ENCODE measurements around the gene RALGPS1. TPM values are rescaled to one million over a fixed set of nuclear protein-coding genes. Genes with fewer than 3 reads are reported as not detected.

RALGPS1 gene
- total RNA-seq, 4 donors from 2014 or later, result 7.3 to 22.4 (median 15.4) TPM

DNA sequence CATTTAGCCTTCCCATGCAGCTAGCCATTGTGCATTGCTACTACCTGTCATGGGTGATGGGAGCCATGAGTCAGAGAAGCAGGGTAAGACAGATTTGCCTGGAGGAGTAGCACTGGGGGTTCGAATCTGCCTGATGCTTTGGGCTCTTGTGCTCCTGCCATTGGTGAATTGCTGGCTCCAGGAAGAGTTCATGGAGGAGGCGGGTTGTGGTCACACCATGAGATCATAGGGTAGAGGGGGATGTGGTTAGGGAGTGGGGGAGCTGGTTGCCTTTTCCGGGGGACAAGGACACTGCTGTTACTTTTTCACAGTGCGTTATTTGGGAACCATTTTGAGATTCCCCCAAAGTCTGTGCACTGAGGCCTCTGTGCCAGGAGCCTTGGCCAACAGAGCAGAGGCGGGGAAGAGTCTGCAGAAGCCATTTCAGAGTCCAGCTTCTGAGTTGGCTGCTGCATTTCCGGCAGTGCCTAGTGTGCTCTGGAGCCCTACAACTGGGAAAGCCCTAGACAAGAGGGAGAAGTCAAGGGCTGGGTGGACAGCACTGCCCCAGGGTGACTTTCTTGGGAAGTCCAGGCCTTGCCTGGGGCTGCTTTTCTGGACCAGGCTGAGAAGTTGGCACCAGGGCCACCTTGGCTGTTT lies 201.6 kb downstream of the RALGPS1 start:
- intact Hi-C loops (cut with DNase I; ENCODE audit: low total_unique reads), result no loop called here
- H3K4me3 ChIP-seq (ENCODE audit: low read depth, poor library complexity, severe bottlenecking), result no peak overlapping the region
- DNase-seq (ENCODE audit: low spot score in 2 of 2), result peak in 1 of 2 donors; percentile 81
- 64 to 73% methylated on average over 6 of the region's 6 CpGs for WGBS, 2 donors
- TF ChIP-seq, protein P1, sequence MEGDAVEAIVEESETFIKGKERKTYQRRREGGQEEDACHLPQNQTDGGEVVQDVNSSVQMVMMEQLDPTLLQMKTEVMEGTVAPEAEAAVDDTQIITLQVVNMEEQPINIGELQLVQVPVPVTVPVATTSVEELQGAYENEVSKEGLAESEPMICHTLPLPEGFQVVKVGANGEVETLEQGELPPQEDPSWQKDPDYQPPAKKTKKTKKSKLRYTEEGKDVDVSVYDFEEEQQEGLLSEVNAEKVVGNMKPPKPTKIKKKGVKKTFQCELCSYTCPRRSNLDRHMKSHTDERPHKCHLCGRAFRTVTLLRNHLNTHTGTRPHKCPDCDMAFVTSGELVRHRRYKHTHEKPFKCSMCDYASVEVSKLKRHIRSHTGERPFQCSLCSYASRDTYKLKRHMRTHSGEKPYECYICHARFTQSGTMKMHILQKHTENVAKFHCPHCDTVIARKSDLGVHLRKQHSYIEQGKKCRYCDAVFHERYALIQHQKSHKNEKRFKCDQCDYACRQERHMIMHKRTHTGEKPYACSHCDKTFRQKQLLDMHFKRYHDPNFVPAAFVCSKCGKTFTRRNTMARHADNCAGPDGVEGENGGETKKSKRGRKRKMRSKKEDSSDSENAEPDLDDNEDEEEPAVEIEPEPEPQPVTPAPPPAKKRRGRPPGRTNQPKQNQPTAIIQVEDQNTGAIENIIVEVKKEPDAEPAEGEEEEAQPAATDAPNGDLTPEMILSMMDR (IDR thresholded peaks at IDR 0.05), result no peak
- TF ChIP-seq POLR2A (IDR thresholded peaks at IDR 0.05), result no peak

DNA sequence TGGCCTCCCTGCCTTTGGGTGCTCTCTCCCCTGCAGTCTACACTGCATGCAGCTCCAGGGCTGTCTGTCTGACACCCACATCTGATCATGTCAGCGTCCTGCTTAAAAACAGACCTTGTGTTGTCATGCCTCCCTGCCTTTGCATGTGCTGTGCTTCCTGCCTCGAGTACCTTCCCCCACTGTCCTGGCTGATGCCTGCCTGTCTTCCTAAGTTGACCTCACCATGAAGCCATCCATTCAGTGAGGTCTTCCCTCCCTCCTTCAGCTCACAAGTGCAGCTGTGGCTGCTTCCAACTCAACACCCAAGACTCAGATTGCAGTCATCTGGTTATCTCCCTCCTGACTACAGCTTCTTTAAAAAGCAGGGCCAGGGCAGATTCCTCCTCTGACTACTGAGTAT lies 202.4 kb downstream of the RALGPS1 start:
- no peak overlapping the region for H3K4me3 ChIP-seq (ENCODE audit: low read depth, poor library complexity, severe bottlenecking)
- TF ChIP-seq POLR2A (IDR thresholded peaks at IDR 0.05), result no peak
- TF ChIP-seq, protein P1 (IDR thresholded peaks at IDR 0.05), result no peak
- 46 to 50% methylated on average over 2 of the region's 2 CpGs for WGBS, 2 donors
- no peak for DNase-seq (ENCODE audit: low spot score in 2 of 2)
- intact Hi-C loops (cut with DNase I; ENCODE audit: low total_unique reads), result no loop called here

DNA sequence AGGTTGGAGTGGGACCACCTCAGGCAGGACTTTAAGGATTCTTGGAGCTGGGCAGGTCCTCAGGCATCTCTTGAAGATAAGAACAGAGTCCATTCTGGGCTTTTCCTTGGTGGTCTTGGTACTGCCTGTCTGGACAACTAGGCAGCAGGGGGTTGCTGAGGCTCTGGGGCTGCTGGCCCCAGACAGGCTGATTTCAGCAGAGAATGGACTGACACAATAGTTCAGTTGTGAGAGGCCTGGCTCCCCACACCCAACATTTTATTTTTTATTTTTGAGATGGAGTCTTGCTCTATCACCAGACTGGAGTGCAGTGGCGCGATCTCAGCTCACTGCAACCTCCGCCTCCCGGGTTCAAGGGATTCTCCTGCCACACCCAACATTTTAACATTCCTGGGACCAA lies 203.2 kb downstream of the RALGPS1 start:
- intact Hi-C loops (cut with DNase I; ENCODE audit: low total_unique reads), result no loop called here
- WGBS, 2 donors, result 79 to 95% methylated on average over 4 of the region's 4 CpGs
- no peak for TF ChIP-seq POLR2A (IDR thresholded peaks at IDR 0.05)
- TF ChIP-seq, protein P1 (IDR thresholded peaks at IDR 0.05), result no peak
- H3K4me3 ChIP-seq (ENCODE audit: low read depth, poor library complexity, severe bottlenecking), result no peak overlapping the region
- no peak for DNase-seq (ENCODE audit: low spot score in 2 of 2)

DNA sequence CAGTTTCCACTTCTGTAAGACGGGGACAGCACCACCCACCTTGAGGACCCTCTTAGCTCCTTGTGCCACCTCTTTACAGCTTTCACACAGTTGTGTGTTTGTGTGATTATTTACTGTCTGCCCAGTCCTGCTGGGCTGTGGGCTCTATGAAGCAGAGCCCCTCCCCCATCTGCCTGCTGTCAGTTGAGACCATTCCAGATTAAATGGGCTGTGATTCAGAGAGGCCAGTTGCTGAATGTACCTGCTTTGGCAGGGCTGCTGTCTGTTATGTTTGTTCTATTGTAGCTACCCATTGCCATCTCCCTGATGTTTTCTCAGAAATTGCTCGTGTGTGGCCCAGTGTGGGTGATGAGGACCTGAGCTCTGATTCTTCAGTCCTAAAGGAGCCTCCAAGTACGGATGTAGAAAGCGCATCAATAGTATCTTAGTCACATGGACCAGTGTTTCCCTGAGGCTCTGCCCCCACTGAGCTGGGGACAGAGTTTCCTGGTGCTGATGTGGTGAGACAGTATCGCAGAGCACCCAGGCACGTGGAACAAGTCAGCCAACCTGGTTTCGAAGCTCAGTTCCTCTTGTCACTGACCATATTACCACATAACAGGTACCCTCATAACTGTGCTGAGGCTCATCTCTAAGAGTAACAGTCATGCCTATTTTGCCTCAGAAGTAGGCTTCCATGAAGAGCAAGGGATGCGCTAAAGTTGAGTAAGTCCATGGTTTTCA lies 204.2 kb downstream of the RALGPS1 start:
- no peak overlapping the region for H3K4me3 ChIP-seq (ENCODE audit: low read depth, poor library complexity, severe bottlenecking)
- no peak for DNase-seq (ENCODE audit: low spot score in 2 of 2)
- WGBS, 2 donors, result 82 to 84% methylated on average over 8 of the region's 8 CpGs
- intact Hi-C loops (cut with DNase I; ENCODE audit: low total_unique reads), result no loop called here
- TF ChIP-seq, protein P1 (IDR thresholded peaks at IDR 0.05), result no peak
- no peak for TF ChIP-seq POLR2A (IDR thresholded peaks at IDR 0.05)

DNA sequence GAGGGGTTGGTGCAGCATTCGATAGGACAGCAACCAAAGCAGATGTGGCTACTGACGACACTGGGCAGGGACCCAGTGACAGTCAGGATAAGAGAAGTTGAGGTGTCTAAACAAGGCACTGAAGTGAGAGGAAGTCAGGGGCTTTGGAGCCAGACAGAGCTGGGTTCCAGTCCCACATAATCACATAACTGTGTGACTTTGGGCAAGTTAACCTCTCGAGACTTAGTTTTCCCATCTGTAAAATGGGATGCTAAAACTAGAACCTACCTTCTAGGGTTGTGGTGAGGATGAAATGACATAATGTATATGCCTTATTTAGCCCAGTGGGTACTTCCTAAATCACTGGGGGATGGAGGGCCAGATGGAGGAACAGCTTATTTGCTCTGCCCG lies 204.7 kb downstream of the RALGPS1 start:
- intact Hi-C loops (cut with DNase I; ENCODE audit: low total_unique reads), result no loop called here
- DNase-seq (ENCODE audit: low spot score in 2 of 2), result no peak
- TF ChIP-seq POLR2A (IDR thresholded peaks at IDR 0.05), result no peak
- TF ChIP-seq, protein P1 (IDR thresholded peaks at IDR 0.05), result no peak
- WGBS, 2 donors, result 79 to 84% methylated on average over 4 of the region's 4 CpGs
- no peak overlapping the region for H3K4me3 ChIP-seq (ENCODE audit: low read depth, poor library complexity, severe bottlenecking)

Data from lower leg skin (tissue), 4 donors.